Measurements from ENCODE around the gene AGGF1. TPM values are rescaled to one million over a fixed set of nuclear protein-coding genes. Genes with fewer than 3 reads are reported as not detected.
A peak's percentile ranks its signal among the peaks of the same experiment; 100 is the strongest.

The AGGF1 gene
- total RNA-seq, 1 donor from 2014 or later, result 23.7 TPM

GRCh38 chr5:77012601-77013000 is 17.6 kb upstream of the AGGF1 start:
- peaks cover 1% of the 10 kb centered on the region for H3K27me3 Mint-ChIP-seq (ENCODE audit: unreplicated experiment)
- no peak for DNase-seq (ENCODE audit: extremely low spot score, unreplicated experiment)
- no peak overlapping the region for H3K27ac Mint-ChIP-seq (ENCODE audit: unreplicated experiment)
- no peaks in the 10 kb centered on the region for H3K36me3 Mint-ChIP-seq (ENCODE audit: unreplicated experiment)
- H3K4me1 Mint-ChIP-seq (ENCODE audit: unreplicated experiment), result no peaks in the 10 kb centered on the region
- TF ChIP-seq, protein P1, sequence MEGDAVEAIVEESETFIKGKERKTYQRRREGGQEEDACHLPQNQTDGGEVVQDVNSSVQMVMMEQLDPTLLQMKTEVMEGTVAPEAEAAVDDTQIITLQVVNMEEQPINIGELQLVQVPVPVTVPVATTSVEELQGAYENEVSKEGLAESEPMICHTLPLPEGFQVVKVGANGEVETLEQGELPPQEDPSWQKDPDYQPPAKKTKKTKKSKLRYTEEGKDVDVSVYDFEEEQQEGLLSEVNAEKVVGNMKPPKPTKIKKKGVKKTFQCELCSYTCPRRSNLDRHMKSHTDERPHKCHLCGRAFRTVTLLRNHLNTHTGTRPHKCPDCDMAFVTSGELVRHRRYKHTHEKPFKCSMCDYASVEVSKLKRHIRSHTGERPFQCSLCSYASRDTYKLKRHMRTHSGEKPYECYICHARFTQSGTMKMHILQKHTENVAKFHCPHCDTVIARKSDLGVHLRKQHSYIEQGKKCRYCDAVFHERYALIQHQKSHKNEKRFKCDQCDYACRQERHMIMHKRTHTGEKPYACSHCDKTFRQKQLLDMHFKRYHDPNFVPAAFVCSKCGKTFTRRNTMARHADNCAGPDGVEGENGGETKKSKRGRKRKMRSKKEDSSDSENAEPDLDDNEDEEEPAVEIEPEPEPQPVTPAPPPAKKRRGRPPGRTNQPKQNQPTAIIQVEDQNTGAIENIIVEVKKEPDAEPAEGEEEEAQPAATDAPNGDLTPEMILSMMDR (IDR thresholded peaks at IDR 0.05), result no peak
- no peak overlapping the region for H3K4me3 Mint-ChIP-seq (ENCODE audit: unreplicated experiment)
- no peaks in the 10 kb centered on the region for H3K9me3 Mint-ChIP-seq (ENCODE audit: unreplicated experiment)

DNA sequence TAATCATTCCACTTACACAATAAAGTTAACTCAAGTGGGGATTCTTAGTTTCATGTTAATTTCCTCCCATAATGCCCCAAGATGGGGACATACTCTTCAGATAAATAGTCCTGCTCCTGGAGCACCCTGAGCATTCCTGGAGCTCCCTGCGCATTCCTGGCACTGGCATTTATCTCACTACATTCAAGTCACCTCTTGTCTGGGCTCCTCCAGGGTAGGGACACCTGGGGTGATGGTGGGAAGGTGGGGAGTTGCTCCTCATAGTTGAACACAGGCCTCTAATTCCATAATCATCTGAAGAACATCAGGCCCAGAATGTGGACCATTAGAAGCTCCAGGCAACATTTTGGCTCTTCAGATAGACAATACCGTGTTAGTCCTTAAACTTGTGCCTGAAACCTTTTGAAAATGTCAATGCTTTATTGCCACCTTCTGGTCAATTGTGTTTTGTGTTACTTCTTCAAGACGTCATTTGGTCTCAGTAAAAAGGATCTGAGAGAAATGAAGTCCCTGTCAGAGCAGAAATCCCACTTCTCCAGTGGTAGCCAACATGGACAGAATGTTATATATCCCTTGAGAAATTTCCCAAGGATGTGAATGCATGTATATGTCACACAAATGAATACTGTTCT is 14.2 kb upstream of the AGGF1 start:
- no peaks in the 10 kb centered on the region for H3K4me1 Mint-ChIP-seq (ENCODE audit: unreplicated experiment)
- no peaks in the 10 kb centered on the region for H3K36me3 Mint-ChIP-seq (ENCODE audit: unreplicated experiment)
- H3K9me3 Mint-ChIP-seq (ENCODE audit: unreplicated experiment), result no peaks in the 10 kb centered on the region
- DNase-seq (ENCODE audit: extremely low spot score, unreplicated experiment), result no peak
- H3K4me3 Mint-ChIP-seq (ENCODE audit: unreplicated experiment), result no peak overlapping the region
- no peak overlapping the region for H3K27ac Mint-ChIP-seq (ENCODE audit: unreplicated experiment)
- TF ChIP-seq, protein P1 (IDR thresholded peaks at IDR 0.05), result peak; percentile 68
- H3K27me3 Mint-ChIP-seq (ENCODE audit: unreplicated experiment), result peaks cover 11% of the 10 kb centered on the region

DNA sequence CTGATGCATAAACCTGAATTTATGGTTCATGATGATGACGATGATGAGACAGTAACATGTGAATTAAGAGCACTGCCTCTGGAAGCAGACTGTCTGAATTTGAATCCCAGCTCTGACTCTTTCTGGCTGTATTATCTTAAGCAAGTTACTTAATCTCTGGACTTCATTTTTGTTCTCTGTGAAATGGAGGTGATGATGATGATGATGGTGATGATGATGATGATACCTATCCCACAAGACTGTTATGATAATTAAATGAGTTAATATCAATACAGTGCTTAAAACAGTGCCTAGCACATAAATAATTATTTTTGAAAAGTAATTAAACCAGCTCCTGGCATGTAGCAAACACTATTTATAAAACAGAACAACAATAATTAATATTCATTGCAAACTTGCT is 13.2 kb upstream of the AGGF1 start:
- no peak for DNase-seq (ENCODE audit: extremely low spot score, unreplicated experiment)
- Mint-ChIP-seq H3K27ac (ENCODE audit: unreplicated experiment) (no peak overlapping the region), H3K27me3 (ENCODE audit: unreplicated experiment) (peaks cover 15% of the 10 kb centered on the region), H3K36me3 (ENCODE audit: unreplicated experiment) (no peaks in the 10 kb centered on the region), H3K4me3 (ENCODE audit: unreplicated experiment) (no peak overlapping the region), H3K4me1 (ENCODE audit: unreplicated experiment) (no peaks in the 10 kb centered on the region), H3K9me3 (ENCODE audit: unreplicated experiment) (no peaks in the 10 kb centered on the region)
- TF ChIP-seq, protein P1 (IDR thresholded peaks at IDR 0.05), result no peak

DNA sequence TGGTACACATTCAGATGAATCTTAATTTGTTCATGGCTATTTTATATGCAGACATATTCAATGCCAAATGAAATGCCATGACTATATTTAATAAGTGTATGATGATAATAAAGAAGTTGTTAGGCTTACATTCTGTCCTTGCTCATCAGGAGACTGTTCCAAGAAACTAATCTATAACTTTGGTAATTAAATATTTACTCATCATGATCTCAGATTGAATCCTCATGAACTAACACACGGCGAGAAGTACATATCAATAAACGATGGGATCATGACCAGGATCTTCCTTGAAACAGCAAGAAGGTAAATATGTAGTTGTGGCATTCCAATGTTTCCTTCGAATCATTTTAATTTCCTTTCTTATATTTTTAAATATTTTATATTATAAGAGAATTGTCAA is 12.5 kb upstream of the AGGF1 start:
- no peaks in the 10 kb centered on the region for H3K36me3 Mint-ChIP-seq (ENCODE audit: unreplicated experiment)
- H3K27me3 Mint-ChIP-seq (ENCODE audit: unreplicated experiment), result peaks cover 21% of the 10 kb centered on the region
- no peak overlapping the region for H3K4me3 Mint-ChIP-seq (ENCODE audit: unreplicated experiment)
- TF ChIP-seq, protein P1 (IDR thresholded peaks at IDR 0.05), result no peak
- H3K27ac Mint-ChIP-seq (ENCODE audit: unreplicated experiment), result no peak overlapping the region
- DNase-seq (ENCODE audit: extremely low spot score, unreplicated experiment), result no peak
- no peaks in the 10 kb centered on the region for H3K9me3 Mint-ChIP-seq (ENCODE audit: unreplicated experiment)
- no peaks in the 10 kb centered on the region for H3K4me1 Mint-ChIP-seq (ENCODE audit: unreplicated experiment)

GRCh38 chr5:77022511-77023417 is 7.4 kb upstream of the AGGF1 start:
- H3K27ac Mint-ChIP-seq (ENCODE audit: unreplicated experiment), result no peak overlapping the region
- H3K4me3 Mint-ChIP-seq (ENCODE audit: unreplicated experiment), result no peak overlapping the region
- H3K27me3 Mint-ChIP-seq (ENCODE audit: unreplicated experiment), result peaks cover 29% of the 10 kb centered on the region
- H3K4me1 Mint-ChIP-seq (ENCODE audit: unreplicated experiment), result no peaks in the 10 kb centered on the region
- no peaks in the 10 kb centered on the region for H3K9me3 Mint-ChIP-seq (ENCODE audit: unreplicated experiment)
- no peaks in the 10 kb centered on the region for H3K36me3 Mint-ChIP-seq (ENCODE audit: unreplicated experiment)
- TF ChIP-seq, protein P1 (IDR thresholded peaks at IDR 0.05), result no peak
- no peak for DNase-seq (ENCODE audit: extremely low spot score, unreplicated experiment)

Data from osteocyte (in vitro differentiated cells).